ENCODE data around the gene RHOF.

The RHOF gene

GRCh38 chr12:121789800-121790728 lies 3.4 kb downstream of the RHOF start:
- peak overlapping the region; percentile 27 for H3K27ac ChIP-seq
- ChIA-PET CTCF (interaction anchor here (0.6 to 1.0 kb wide), 2 partner anchors 21 to 84 kb away, joined by 3 read pairs; no protein-coding TSS in a partner anchor), POLR2A (ENCODE audit: low non-redundant PET) (no interaction called here)
- no peak for DNase-seq (ENCODE audit: low spot score)
- no peak for TF ChIP-seq CTCF (conservative IDR thresholded peaks at IDR 0.05; ENCODE audit: low read depth)

GRCh38 chr12:121789233-121789781 lies 4.2 kb downstream of the RHOF start:
- no peak for DNase-seq (ENCODE audit: low spot score)
- TF ChIP-seq CTCF (conservative IDR thresholded peaks at IDR 0.05; ENCODE audit: low read depth) = no peak
- CTCF ChIA-PET = interaction anchor here (0.6 to 1.0 kb wide), 2 partner anchors 22 to 83 kb away, joined by 3 read pairs; no protein-coding TSS in a partner anchor
- peak overlapping the region; percentile 27 for H3K27ac ChIP-seq
- POLR2A ChIA-PET (ENCODE audit: low non-redundant PET) = no interaction called here

- ChIA-PET CTCF (interaction anchor here (0.6 kb wide), 1 partner anchor 12 kb away, joined by 8 read pairs; no protein-coding TSS in a partner anchor), POLR2A (ENCODE audit: low non-redundant PET) (no interaction called here)
- no peak for DNase-seq (ENCODE audit: low spot score)
- H3K27ac ChIP-seq = 0 out of 2 replicates have a peak overlapping the region, but pooled peaks have one; percentile 4
- no peak for TF ChIP-seq CTCF (conservative IDR thresholded peaks at IDR 0.05; ENCODE audit: low read depth)
Observed at GRCh38 chr12:121788176-121788818, 5.2 kb downstream of the RHOF start.

- CTCF ChIA-PET = interaction anchor here (0.6 to 1.0 kb wide), 3 partner anchors 8 to 17 kb away, joined by 3 to 8 read pairs (median 5); no protein-coding TSS in a partner anchor
- POLR2A ChIA-PET (ENCODE audit: low non-redundant PET) = interaction anchor here (1.0 kb wide), 1 partner anchor 101 kb away, joined by 3 read pairs; the partner anchor contains the start of gene PSMD9
- H3K27ac ChIP-seq = peak overlapping the region; percentile 90
- no peak for DNase-seq (ENCODE audit: low spot score)
- no peak for TF ChIP-seq CTCF (conservative IDR thresholded peaks at IDR 0.05; ENCODE audit: low read depth)
Observed at GRCh38 chr12:121787063-121788025, 6.1 kb downstream of the RHOF start.

- peak overlapping the region; percentile 90 for H3K27ac ChIP-seq
Observed at GRCh38 chr12:121786440-121786825, 7.1 kb downstream of the RHOF start.

More at GRCh38 chr12:121786440-121786825, 7.1 kb downstream of the RHOF start:
- ChIA-PET CTCF (interaction anchor here (0.7 to 1.0 kb wide), 2 partner anchors 9 to 16 kb away, joined by 3 to 5 read pairs; no protein-coding TSS in a partner anchor), POLR2A (ENCODE audit: low non-redundant PET) (interaction anchor here (1.0 kb wide), 1 partner anchor 102 kb away, joined by 3 read pairs; the partner anchor contains the start of gene PSMD9)
- TF ChIP-seq CTCF (conservative IDR thresholded peaks at IDR 0.05; ENCODE audit: low read depth) = no peak
- DNase-seq (ENCODE audit: low spot score) = peak; percentile 89

Measured in RWPE1 (cell line).